Measurements from ENCODE around the gene FOXO3.

FOXO3 gene

GRCh38 chr6:108720827-108721226, 160.1 kb downstream of the FOXO3 start:
- no peak for DNase-seq

DNA sequence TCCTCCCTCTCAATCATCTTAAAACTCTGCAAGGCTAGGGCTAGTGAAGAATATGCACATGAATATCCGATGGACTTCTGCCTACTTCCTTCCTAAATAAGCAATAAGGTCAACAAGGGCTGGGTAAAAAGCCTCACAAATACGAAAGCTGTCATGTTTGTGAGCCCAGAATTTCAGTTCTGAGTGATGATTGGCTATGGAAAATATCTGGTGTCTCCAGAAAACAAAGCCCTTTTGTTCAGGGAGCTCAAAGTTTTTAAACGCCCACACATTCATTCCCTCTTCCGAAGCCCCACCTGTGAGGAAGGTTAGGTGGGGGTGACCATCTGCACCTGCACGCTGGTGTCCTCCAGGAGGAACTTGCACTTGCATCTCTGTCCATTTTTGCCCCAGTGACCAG, 160.6 kb downstream of the FOXO3 start:
- DNase-seq = no peak

- DNase-seq = no peak
Measured at GRCh38 chr6:108723594-108723993, 162.9 kb downstream of the FOXO3 start.

DNA sequence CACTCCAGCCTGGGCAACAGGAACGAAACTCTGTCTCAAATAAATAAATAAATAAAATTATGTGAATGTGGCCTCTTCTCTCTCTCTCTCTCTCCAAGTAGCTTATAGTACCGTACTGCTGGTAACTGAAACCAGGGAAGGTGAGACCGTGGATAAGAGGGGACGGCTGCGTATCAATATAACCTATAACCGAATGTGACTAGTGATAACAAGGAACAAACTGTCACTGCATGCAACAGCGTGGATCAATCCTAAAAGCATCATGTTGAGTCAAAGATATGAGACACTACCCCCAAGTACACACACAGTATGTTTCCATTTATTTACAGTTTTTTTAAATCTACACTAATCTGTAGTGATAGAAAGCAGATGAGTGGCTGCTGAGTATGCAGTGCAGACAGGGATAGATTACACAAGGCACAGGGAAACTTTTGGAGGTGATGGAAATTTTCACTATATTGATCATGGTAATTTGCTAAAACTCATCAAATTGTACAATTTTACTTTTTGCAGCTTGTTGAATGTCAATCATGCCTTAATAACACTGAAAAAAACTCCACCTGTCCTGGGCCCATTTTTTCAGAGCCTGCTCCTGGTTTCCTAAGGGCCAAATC, 166.1 kb downstream of the FOXO3 start:
- DNase-seq = no peak

DNA sequence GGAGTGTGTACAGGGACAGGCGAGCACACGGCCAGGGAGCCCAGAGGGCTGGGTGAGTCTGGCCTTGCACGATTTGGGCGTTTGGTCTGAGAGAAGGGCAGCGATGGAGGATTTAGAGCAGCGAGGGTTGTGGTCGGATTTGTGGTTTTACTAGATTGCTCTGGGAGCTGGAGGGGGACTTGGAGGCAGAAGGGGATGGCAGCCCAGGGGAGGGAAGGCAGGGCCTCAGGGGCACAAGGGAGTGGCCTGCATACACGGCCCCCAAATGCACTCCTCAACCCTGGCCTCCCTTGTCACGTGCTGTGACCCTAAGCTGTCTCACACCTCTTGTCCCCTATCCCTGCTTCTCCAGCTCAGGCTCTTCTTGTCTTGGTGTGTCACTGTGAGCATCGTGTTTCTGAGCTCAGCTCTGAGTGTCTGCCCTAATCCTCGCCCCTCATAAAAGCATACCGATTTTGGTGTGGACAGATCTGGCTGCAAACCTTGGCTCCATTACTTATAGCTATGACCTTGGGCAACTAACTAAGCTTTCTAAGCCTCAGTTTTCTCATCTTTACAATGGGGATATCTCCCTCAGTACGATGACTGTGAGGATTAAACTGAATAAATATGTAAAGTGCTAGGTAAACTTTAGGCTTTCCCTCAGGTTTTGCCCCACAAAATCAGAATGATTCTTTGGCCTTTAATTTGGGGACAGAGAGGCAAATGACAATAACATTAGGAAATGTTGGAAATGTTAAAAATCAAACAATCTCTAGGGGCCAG, 167.4 kb downstream of the FOXO3 start:
- no peak for DNase-seq

GRCh38 chr6:108728826-108729225, 168.1 kb downstream of the FOXO3 start:
- DNase-seq = no peak

DNA sequence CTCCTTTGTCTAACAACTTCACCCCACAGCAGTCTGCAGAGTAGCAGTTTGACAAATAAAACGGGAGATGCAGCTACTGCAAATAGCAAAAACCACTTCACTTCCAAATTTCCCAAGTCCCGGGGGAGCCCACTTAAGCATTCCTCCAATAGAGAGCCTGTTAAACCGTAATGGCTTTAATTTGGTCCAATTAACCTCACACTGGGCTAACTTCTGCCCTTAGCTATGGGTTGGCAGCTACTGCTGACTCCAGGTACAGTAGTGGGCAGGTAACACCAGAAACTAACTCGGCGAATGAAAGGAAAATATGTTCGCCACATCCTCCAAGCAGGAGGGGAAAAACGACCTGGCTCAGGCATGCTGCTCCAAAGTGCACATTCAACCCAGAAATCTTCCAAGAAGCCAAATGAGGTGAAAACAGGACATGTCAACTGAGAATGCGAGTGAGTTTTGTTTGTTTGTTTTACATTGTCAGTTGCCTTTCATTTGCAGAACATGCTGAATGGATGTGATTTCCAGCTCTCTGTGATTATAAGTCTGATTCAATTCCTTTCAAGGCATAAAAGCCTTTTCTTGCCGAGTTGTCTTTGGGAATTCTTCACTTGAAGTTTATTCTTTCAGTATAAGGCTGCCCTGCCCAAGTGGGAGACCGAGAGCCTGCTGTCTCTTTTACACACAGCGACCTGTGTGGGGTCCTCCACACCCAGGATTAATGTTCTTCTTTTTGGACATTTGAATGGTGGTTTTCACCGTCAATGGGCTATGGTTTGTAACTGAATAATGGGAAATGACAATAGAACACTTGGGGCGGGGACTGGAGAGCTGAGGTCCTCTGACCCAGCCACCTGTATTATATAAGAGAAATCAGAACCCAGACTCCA, 170.2 kb downstream of the FOXO3 start:
- no peak for DNase-seq

DNA sequence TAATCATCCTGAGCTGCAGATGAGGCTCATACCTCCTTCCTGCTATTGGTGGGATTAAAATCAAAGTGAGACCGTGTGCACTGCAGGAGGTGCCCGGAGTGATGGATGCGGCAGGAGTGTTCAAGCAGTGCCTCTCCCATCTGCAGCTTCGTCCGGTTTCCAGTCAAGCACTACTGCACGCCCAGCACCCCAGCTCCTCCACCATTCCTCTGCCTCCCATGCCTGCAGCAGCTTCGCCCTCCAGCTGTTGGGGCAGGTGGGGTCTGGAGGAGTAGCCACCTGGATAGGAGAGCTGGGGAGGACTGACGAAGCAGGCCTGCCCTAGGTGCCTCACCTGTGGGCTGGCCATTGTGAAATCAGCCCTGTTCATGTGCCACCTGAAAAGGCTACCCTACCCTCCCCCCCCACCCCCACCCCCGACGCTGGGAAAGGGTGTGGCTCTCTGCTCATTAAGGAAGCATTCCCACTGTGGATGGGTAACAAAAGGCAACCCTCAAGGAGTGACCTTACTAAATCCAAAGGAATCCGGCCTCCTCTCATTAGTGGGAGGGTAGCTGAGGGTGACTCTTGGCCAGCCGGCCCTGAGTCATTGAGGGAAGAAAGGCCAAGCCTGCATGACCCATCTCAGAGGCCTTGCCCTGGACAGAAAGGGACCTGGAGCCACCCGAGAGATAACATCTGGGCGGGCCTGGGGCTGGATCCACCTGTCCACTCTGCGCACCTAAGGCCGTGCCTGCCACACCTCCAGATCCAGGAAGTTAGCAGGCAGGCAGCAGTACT, 171.6 kb downstream of the FOXO3 start:
- DNase-seq = no peak

GRCh38 chr6:108733051-108733450, 172.3 kb downstream of the FOXO3 start:
- DNase-seq = no peak

DNA sequence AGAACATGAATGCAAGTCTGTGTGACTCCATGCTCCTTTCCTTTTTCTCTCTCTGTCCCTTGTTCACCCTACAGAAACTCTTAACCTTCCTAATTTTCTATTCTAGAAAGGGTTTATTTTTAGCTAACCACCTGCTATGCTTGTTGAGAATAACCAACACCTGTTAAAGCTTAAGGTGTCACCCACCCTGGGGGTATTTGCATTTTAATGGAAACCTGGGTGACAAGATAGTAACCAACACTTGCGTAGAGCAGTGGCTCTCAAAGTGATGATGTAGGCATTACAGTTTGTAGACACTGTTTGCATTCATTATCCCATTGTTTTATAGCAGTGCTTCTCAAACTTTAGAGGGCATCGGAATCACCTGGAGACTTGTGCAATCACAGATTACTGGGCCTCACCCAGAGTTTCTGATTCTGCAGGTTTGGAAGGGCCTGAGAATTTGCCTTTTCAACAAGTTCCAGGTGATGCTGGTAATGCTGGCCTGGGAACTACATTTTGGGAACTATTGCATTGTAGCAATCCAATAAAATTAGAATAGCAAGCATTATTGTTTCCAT, 173.1 kb downstream of the FOXO3 start:
- no peak for DNase-seq

Data from stimulated activated CD4-positive, alpha-beta T cell treated with anti-CD3 and anti-CD28 coated beads, Interleukin-2, amount 100 ng/mL, for 48 hours (primary cell).